ENCODE measurements around the gene UBE2K. TPM values are rescaled to one million over a fixed set of nuclear protein-coding genes. Genes with fewer than 3 reads are reported as not detected.
A peak's percentile ranks its signal among the peaks of the same experiment; 100 is the strongest.

UBE2K gene
- total and polyA plus RNA-seq, 2 of the 13 experiments (the other 11 are each of a cell fraction or from before 2014, with no cell fraction given) = 36.2 to 81.0 TPM

GRCh38 chr4:39698424-39699009 is 581 bp downstream of the UBE2K start (continued):
- TF ChIP-seq ZNF281 (CRISPR knock-in tag; IDR thresholded peaks at IDR 0.05; ENCODE audit: borderline replicate concordance) (peak; percentile 48; the same call in 1 of the 2 replicates), ZNF503 (CRISPR knock-in tag; IDR thresholded peaks at IDR 0.05) (no peak), ZNF891 (CRISPR knock-in tag; IDR thresholded peaks at IDR 0.05) (peak; percentile 11; the same call in 1 of the 2 replicates), PLSCR1 (CRISPR knock-in tag; IDR thresholded peaks at IDR 0.05; ENCODE audit: borderline replicate concordance) (no peak), TARDBP (CRISPR knock-in tag; IDR thresholded peaks at IDR 0.05) (0 out of 2 replicates have a peak, but pooled peaks have one; percentile 57), EED (CRISPR knock-in tag; IDR thresholded peaks at IDR 0.05) (peak; percentile 8; the same call in 1 of the 2 replicates), ZNF781 (CRISPR knock-in tag; IDR thresholded peaks at IDR 0.05; ENCODE audit: borderline replicate concordance, not compliant biosample characterization) (peak; percentile 38), ZNF263 (CRISPR knock-in tag; IDR thresholded peaks at IDR 0.05) (peak; percentile 62; the same call in 1 of the 2 replicates), ZNF703 (CRISPR knock-in tag; IDR thresholded peaks at IDR 0.05; ENCODE audit: borderline replicate concordance) (0 out of 2 replicates have a peak, but pooled peaks have one; percentile 12), NRL (CRISPR knock-in tag; IDR thresholded peaks at IDR 0.05; ENCODE audit: borderline replicate concordance) (no peak), ZNF615 (CRISPR knock-in tag; IDR thresholded peaks at IDR 0.05; ENCODE audit: borderline replicate concordance) (no peak), ADNP (CRISPR knock-in tag; IDR thresholded peaks at IDR 0.05) (no peak), PTBP1 (IDR thresholded peaks at IDR 0.05; ENCODE audit: low read depth, low read length, poor library complexity, severe bottlenecking) (no peak), ZFAT (CRISPR knock-in tag; conservative IDR thresholded peaks at IDR 0.05) (no peak), TFDP1 (CRISPR knock-in tag; IDR thresholded peaks at IDR 0.05; ENCODE audit: borderline replicate concordance) (peak; percentile 16; the same call in 1 of the 2 replicates)

Measured in HepG2 (cell line).